Measurements from ENCODE around the gene WDR54. TPM values are rescaled to one million over a fixed set of nuclear protein-coding genes. Genes with fewer than 3 reads are reported as not detected.

WDR54 gene
- total RNA-seq, 1 experiment from 2014 or later, result 54.9 TPM

DNA sequence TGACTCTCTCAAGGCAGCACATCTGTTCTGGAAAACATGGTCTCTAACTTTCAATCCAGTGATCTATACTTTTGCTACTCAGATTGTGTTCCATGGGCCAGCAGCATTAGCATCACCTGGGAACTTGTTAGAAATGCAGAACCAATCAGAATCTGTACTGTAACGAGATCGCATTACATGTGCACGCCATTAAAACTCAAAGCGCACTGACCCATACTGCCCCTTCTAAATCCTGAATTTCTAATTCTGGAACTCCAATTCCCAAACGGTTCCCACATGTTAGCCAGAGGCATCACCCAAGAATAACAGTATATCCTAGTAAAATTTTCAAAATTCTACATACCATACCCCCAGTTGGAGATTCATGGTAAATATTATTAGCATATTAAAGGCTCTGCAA lies 30.9 kb upstream of the WDR54 start:
- Histone ChIP-seq H3K4me2 (ENCODE audit: low read length) (peak overlapping the region; percentile 94), H3K9me2 (ENCODE audit: insufficient read depth) (no peaks in the 10 kb centered on the region), H3K4me3 (replicated peaks in 1 of 2; ENCODE audit: low read depth in 1 of 2, low read length in 2 of 2) (peak overlapping the region; percentile 93 to 95), H3K27me3 (ENCODE audit: insufficient read depth, low read length) (no peaks in the 10 kb centered on the region), H3K9me3 (ENCODE audit: control insufficient read depth in 1 of 2, insufficient read depth in 1 of 2, low read depth in 1 of 2, low read length in 2 of 2) (no peaks in the 10 kb centered on the region), H2AFZ (ENCODE audit: low read depth, low read length, poor library complexity, severe bottlenecking) (no peak overlapping the region), H3K79me2 (ENCODE audit: insufficient read depth, low read length) (peaks cover 50% of the 10 kb centered on the region), H3K27ac (ENCODE audit: low read depth, low read length) (no peak overlapping the region), H4K20me1 (ENCODE audit: insufficient read depth) (no peaks in the 10 kb centered on the region), H3K36me3 (ENCODE audit: control insufficient read depth in 1 of 2, insufficient read depth in 2 of 2, low read length in 2 of 2) (no peaks in the 10 kb centered on the region), H3K4me1 (ENCODE audit: control insufficient read depth in 1 of 2, insufficient read depth in 2 of 2, low read length in 2 of 2) (peaks cover 5 to 17% of the 10 kb centered on the region in 2 experiments; a peak in 3 of 4 replicates), H3K9ac (ENCODE audit: low read length) (peak overlapping the region; percentile 81)
- intact Hi-C loops (cut with micrococcal nuclease), result loop anchor here (5.0 kb wide), 1 partner anchor 123 kb away; no protein-coding TSS in a partner anchor
- TF ChIP-seq SRF (IDR thresholded peaks at IDR 0.05; ENCODE audit: low read depth) (no peak), EZH2phosphoT487 (IDR thresholded peaks at IDR 0.05; ENCODE audit: borderline replicate concordance) (no peak), EZH2 (IDR thresholded peaks at IDR 0.05) (no peak), SIN3A (IDR thresholded peaks at IDR 0.05; ENCODE audit: low read depth) (no peak), CEBPB (IDR thresholded peaks at IDR 0.05; ENCODE audit: low read depth) (no peak), YY1 (IDR thresholded peaks at IDR 0.05; ENCODE audit: extremely low read depth, insufficient replicate concordance, low read depth, low read length) (no peak), ZFX (IDR thresholded peaks at IDR 0.05) (no peak)
- ChIA-PET RAD21 (ENCODE audit: low non-redundant PET in 1 of 2, low total read pairs in 2 of 2, uncharacterized antibody in 2 of 2, unreplicated experiment in 2 of 2) (interaction anchor here in 1 of 2 experiments (0.7 kb wide), 1 partner anchor 127 kb away, joined by 4 read pairs; no protein-coding TSS in a partner anchor), POLR2A (no interaction called here), CTCF (interaction anchor here (1.0 to 3.1 kb wide), 9 partner anchors 8 to 711 kb away, joined by 3 to 18 read pairs (median 5); no protein-coding TSS in a partner anchor)
- TSS peak; percentile 42 for BruUV-seq (replicated peaks)
- no peak for DNase-seq (ENCODE audit: low read depth, low spot score)
- no peak for ATAC-seq

DNA sequence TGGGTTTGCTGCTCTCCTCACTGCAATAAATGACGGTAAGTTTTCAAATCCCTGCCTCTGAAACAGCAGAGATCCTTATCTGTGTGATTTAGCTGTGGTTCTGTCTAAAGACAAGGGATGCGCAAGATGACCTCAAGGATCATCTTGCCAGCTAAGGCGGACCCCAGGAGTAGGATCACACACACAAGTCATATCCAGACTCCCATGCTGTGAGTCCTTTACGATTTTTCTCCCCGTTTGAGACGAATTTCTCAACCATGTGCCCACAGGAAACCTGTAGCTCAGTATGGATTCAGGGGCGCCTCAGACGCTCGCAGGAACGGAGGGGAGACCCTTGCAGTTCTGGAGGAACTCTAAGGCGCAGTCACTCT lies 30.3 kb upstream of the WDR54 start:
- ChIA-PET RAD21 (ENCODE audit: low non-redundant PET in 1 of 2, low total read pairs in 2 of 2, uncharacterized antibody in 2 of 2, unreplicated experiment in 2 of 2) (interaction anchor here in 1 of 2 experiments (0.7 kb wide), 1 partner anchor 127 kb away, joined by 4 read pairs; no protein-coding TSS in a partner anchor), CTCF (interaction anchor here (0.8 to 3.1 kb wide), 12 partner anchors 8 to 711 kb away, joined by 3 to 18 read pairs (median 4); no protein-coding TSS in a partner anchor), POLR2A (interaction anchor here (0.7 to 1.8 kb wide), 3 partner anchors 10 to 63 kb away, joined by 3 to 6 read pairs (median 5); partner anchors contain the start of gene INO80B)
- H3K9ac ChIP-seq (ENCODE audit: low read length), result peak overlapping the region; percentile 81
- peaks cover 50% of the 10 kb centered on the region for H3K79me2 ChIP-seq (ENCODE audit: insufficient read depth, low read length)
- no peak for DNase-seq (ENCODE audit: low read depth, low spot score)
- intact Hi-C loops (cut with micrococcal nuclease), result loop anchor here (5.0 kb wide), 1 partner anchor 124 kb away; no protein-coding TSS in a partner anchor
- peak overlapping the region; percentile 38 for H2AFZ ChIP-seq (ENCODE audit: low read depth, low read length, poor library complexity, severe bottlenecking)
- peak overlapping the region; percentile 69; the same call in 1 of the 2 replicates for H3K27ac ChIP-seq (ENCODE audit: low read depth, low read length)
- H3K4me3 ChIP-seq (replicated peaks in 1 of 2; ENCODE audit: low read depth in 1 of 2, low read length in 2 of 2), result peak overlapping the region; percentile 93 to 95
- H3K9me2 ChIP-seq (ENCODE audit: insufficient read depth), result no peaks in the 10 kb centered on the region
- H3K27me3 ChIP-seq (ENCODE audit: insufficient read depth, low read length), result no peaks in the 10 kb centered on the region
- no peaks in the 10 kb centered on the region for H3K36me3 ChIP-seq (ENCODE audit: control insufficient read depth in 1 of 2, insufficient read depth in 2 of 2, low read length in 2 of 2)
- no TSS peak for BruUV-seq (replicated peaks)
- H3K9me3 ChIP-seq (ENCODE audit: control insufficient read depth in 1 of 2, insufficient read depth in 1 of 2, low read depth in 1 of 2, low read length in 2 of 2), result no peaks in the 10 kb centered on the region
- H3K4me1 ChIP-seq (ENCODE audit: control insufficient read depth in 1 of 2, insufficient read depth in 2 of 2, low read length in 2 of 2), result peaks cover 5 to 17% of the 10 kb centered on the region in 2 experiments; a peak in 3 of 4 replicates
- peak overlapping the region; percentile 94 for H3K4me2 ChIP-seq (ENCODE audit: low read length)
- no peaks in the 10 kb centered on the region for H4K20me1 ChIP-seq (ENCODE audit: insufficient read depth)
- no peak for TF ChIP-seq ELF1 (IDR thresholded peaks at IDR 0.05; ENCODE audit: borderline replicate concordance, low read depth)
- TF ChIP-seq, protein P1, sequence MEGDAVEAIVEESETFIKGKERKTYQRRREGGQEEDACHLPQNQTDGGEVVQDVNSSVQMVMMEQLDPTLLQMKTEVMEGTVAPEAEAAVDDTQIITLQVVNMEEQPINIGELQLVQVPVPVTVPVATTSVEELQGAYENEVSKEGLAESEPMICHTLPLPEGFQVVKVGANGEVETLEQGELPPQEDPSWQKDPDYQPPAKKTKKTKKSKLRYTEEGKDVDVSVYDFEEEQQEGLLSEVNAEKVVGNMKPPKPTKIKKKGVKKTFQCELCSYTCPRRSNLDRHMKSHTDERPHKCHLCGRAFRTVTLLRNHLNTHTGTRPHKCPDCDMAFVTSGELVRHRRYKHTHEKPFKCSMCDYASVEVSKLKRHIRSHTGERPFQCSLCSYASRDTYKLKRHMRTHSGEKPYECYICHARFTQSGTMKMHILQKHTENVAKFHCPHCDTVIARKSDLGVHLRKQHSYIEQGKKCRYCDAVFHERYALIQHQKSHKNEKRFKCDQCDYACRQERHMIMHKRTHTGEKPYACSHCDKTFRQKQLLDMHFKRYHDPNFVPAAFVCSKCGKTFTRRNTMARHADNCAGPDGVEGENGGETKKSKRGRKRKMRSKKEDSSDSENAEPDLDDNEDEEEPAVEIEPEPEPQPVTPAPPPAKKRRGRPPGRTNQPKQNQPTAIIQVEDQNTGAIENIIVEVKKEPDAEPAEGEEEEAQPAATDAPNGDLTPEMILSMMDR (IDR thresholded peaks at IDR 0.05 in 2 of 3, conservative IDR thresholded peaks at IDR 0.05 in 1 of 3; ENCODE audit: borderline replicate concordance in 1 of 3, insufficient read depth in 1 of 3, low read depth in 2 of 3, low read length in 2 of 3), result no peak
- ATAC-seq, result no peak; the same call in none of the 2 replicates

Data from HCT116 (cell line).